Thyroid gland (tissue), 4 donors: Measurements from ENCODE around the gene SCTR.

Experiments
- CTCF ChIP-seq, 6 experiments: fragments of 200-600 bp in 3 of 6; fragments of 450-650 bp in 3 of 6; sonication (generic) in 3 of 6; IDR thresholded peaks; one replicate each; pipeline ENCODE4 v1.5.1; 2016 to 2019; ENCODE audit warnings: antibody characterized with exemption in 6 of 6, mild to moderate bottlenecking in 2 of 6, inconsistent platforms in 1 of 6, moderate library complexity in 1 of 6
- POLR2A ChIP-seq, 2 donors: fragments of 450-650 bp; IDR thresholded peaks; one replicate each; pipeline ENCODE4 v1.6.1; 2017; ENCODE audit warnings: antibody characterized with exemption in 2 of 2, mild to moderate bottlenecking in 2 of 2, moderate library complexity in 1 of 2

- TF ChIP-seq CTCF (IDR thresholded peaks at IDR 0.05): no peak
- no peak for TF ChIP-seq POLR2A (IDR thresholded peaks at IDR 0.05)
These were observed 99.2 kb downstream of the SCTR start for GRCh38 chr2:119425119-119425405.
